Small intestine (tissue), 7 donors: ENCODE results near the gene ARHGAP22. TPM values are rescaled to one million over a fixed set of nuclear protein-coding genes. Genes with fewer than 3 reads are reported as not detected.
A peak's percentile ranks its signal among the peaks of the same experiment; 100 is the strongest.

Source experiments
- DNase-seq, 2 donors: peaks; one replicate each; pipeline versions ENCODE4 v3.0.0 to v3.0.0-alpha.2; 2013
- FAIRE-seq: peaks from 2 replicates; lab custom pipeline; 2012; peaks lifted over from hg19 to GRCh38; lab: Jason Lieb, UNC
- H3K27ac ChIP-seq, 3 donors: one replicate each; pipeline ENCODE4 v1.5.1; 2013; ENCODE audit warnings: low read length in 2 of 3, mild to moderate bottlenecking in 2 of 3, control low read depth in 1 of 3, inconsistent platforms in 1 of 3, low read depth in 1 of 3, moderate library complexity in 1 of 3
- H3K27me3 ChIP-seq, 3 donors: one replicate each; pipeline ENCODE4 v1.6.1; 2013; ENCODE audit warnings: low read length in 3 of 3, inconsistent platforms in 1 of 3; ENCODE audit not compliant: control insufficient read depth in 3 of 3, insufficient read depth in 3 of 3
- H3K36me3 ChIP-seq, 3 donors: one replicate each; pipeline ENCODE4 v1.6.1; 2013; ENCODE audit warnings: low read length in 3 of 3, inconsistent platforms in 1 of 3, low read depth in 1 of 3, mild to moderate bottlenecking in 1 of 3, moderate library complexity in 1 of 3; ENCODE audit not compliant: control insufficient read depth in 3 of 3, insufficient read depth in 2 of 3
- H3K4me1 ChIP-seq, 3 donors: one replicate each; pipeline ENCODE4 v1.6.1; 2013; ENCODE audit warnings: low read length in 2 of 3, inconsistent platforms in 1 of 3, low read depth in 1 of 3, mild to moderate bottlenecking in 1 of 3, moderate library complexity in 1 of 3; ENCODE audit not compliant: control insufficient read depth in 3 of 3, insufficient read depth in 2 of 3
- H3K4me3 ChIP-seq, 3 donors: one replicate each; pipeline ENCODE4 v1.5.1; 2013; ENCODE audit warnings: low read length in 3 of 3, control low read depth in 1 of 3, inconsistent platforms in 1 of 3, low read depth in 1 of 3, mild to moderate bottlenecking in 1 of 3, moderate library complexity in 1 of 3
- H3K9me3 ChIP-seq, 2 donors: one replicate each; pipeline ENCODE4 v1.6.1; 2013; ENCODE audit warnings: low read depth in 1 of 2, low read length in 1 of 2; ENCODE audit not compliant: control insufficient read depth in 2 of 2, insufficient read depth in 1 of 2
- WGBS, 3 donors: extraction: QIAGEN DNeasy Blood & Tissue Kit; methylation state at CpG; one replicate each; pipeline ENCODE4 v1.1.7; 2013; 5-methylcytosine and 5-hydroxymethylcytosine counted together
- polyA plus RNA-seq, 4 donors: library from polyadenylated mRNA; stranded (reverse) in 3 of 4; unstranded in 1 of 4; fragments of 200-250 nt in 3 of 4; fragments of 120-200 nt in 1 of 4; gene quantifications; one replicate each; pipeline versions ENCODE4 v1.2.1 to v1.2.3, GENCODE V29; 2013
- donor health status: healthy with polysubstance abuse.
- donor health status: control.
- donor health status: control.
- donor health status: Bipolar disorder and iron deficiency.
- donor health status: healthy.

Gene ARHGAP22
- polyA plus RNA-seq, 4 donors, result 0.54 to 1.4 (median 1.3) TPM; not detected in 1

DNA sequence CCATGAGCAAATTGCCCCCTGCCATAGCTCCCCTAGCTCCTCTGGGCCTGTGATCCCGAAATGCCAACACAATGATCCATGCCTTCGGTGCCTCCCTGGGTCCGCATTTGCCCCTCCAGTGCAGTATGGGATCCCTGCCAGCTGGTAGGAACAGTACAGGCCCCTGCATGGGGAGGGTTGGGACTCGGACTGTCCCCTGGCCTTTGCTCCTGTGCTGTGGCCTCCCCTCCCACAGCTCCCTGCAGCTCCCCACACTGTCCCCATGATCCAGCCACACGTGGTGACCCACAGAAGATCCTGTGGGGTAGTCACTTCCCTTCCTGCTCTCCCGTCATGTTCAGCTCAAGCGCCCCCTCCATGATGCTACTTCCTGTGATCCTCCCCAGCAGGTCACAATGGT is 158.1 kb downstream of the ARHGAP22 start:
- 74 to 81% (median 76%) methylated on average over 6 to 7 of the region's 7 CpGs for WGBS, 3 donors
- H3K27me3 ChIP-seq, result no peaks in the 10 kb centered on the region
- no peak overlapping the region for H3K27ac ChIP-seq
- no peaks in the 10 kb centered on the region for H3K36me3 ChIP-seq
- FAIRE-seq (no peak), DNase-seq (no peak)
- H3K4me1 ChIP-seq, result no peaks in the 10 kb centered on the region
- no peaks in the 10 kb centered on the region for H3K9me3 ChIP-seq
- H3K4me3 ChIP-seq, result no peak overlapping the region

GRCh38 chr10:48445932-48446331 is 158.9 kb downstream of the ARHGAP22 start:
- Histone ChIP-seq H3K36me3 (no peaks in the 10 kb centered on the region), H3K27me3 (no peaks in the 10 kb centered on the region), H3K9me3 (no peaks in the 10 kb centered on the region), H3K27ac (no peak overlapping the region), H3K4me1 (no peaks in the 10 kb centered on the region), H3K4me3 (no peak overlapping the region)
- FAIRE-seq (no peak), DNase-seq (no peak)
- WGBS, 3 donors, result 79 to 86% (median 85%) methylated on average over 7 of the region's 7 CpGs

GRCh38 chr10:48444861-48445841 is 159.7 kb downstream of the ARHGAP22 start:
- DNase-seq (no peak), FAIRE-seq (no peak)
- Histone ChIP-seq H3K36me3 (no peaks in the 10 kb centered on the region), H3K4me3 (no peak overlapping the region), H3K27ac (no peak overlapping the region), H3K9me3 (no peaks in the 10 kb centered on the region), H3K4me1 (no peaks in the 10 kb centered on the region), H3K27me3 (no peaks in the 10 kb centered on the region)
- WGBS, 3 donors, result 73 to 85% (median 78%) methylated on average over 20 of the region's 20 CpGs

- Histone ChIP-seq H3K4me3 (no peak overlapping the region), H3K27me3 (no peaks in the 10 kb centered on the region), H3K9me3 (no peaks in the 10 kb centered on the region), H3K4me1 (peaks cover 0 to 5% (median 0%) of the 10 kb centered on the region in 3 donors), H3K27ac (no peak overlapping the region), H3K36me3 (no peaks in the 10 kb centered on the region)
- FAIRE-seq (no peak), DNase-seq (peak in 1 of 2 donors; percentile 33)
- WGBS, 3 donors, result 9 to 59% (median 37%) methylated on average over 2 of the region's 2 CpGs
Observed at GRCh38 chr10:48444266-48444665, 160.6 kb downstream of the ARHGAP22 start.

DNA sequence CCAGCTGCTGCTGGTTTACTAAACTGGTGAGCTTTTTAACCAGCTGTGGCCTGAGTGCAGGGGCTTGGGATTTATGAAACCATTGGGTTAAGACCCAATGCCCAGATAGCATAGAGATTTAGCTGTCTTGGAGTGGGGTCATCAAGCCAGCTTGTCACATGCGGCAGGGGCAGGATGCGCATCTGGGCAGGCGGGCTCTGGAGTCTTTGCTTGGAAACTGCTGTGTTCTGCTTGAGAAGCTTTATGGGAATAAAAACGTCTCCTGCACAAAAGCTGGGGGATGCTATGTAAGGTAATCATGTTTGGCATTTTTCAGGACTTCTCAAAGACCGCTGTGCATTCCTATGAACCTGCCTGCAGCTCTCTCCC is 162.1 kb downstream of the ARHGAP22 start:
- no peaks in the 10 kb centered on the region for H3K36me3 ChIP-seq
- DNase-seq, result no peak
- no peak for FAIRE-seq
- 82 to 89% (median 88%) methylated on average over 5 of the region's 5 CpGs for WGBS, 3 donors
- H3K4me3 ChIP-seq, result no peak overlapping the region
- H3K4me1 ChIP-seq, result peaks cover 0 to 9% (median 0%) of the 10 kb centered on the region in 3 donors
- no peak overlapping the region for H3K27ac ChIP-seq
- no peaks in the 10 kb centered on the region for H3K9me3 ChIP-seq
- no peaks in the 10 kb centered on the region for H3K27me3 ChIP-seq

DNA sequence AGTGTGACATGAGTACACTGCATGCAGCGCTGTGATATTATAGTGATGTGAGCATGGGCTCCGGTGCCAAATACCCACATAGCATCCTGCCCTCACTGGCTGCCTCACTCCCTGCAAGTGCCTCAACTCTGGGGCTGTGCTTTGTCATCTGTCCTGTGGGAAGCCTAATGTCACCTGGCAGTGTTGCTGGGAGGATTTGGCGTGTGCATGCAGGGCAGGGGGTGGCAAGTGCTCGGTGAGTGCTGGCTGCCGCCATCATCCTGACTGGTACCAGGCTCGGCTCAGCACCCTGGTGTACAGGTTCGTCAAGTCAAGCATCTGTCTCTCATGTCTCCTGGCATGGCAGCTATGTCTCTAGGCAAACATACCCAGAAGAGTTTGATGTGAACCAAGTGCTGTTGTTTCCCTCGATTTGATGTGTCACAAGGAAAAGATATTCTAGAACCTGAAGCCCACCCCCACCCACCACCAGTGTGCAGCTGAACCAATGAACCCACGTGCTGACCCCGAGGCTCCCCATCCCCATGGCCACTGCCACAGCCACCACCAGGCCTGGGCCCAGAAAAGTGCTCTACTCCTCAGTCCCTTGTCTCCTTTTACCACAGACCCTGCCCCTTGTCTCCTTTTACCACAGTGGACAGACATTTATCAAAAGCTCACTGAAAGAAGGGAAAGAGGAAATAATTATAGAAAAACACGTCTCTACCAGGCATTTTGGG is 162.6 kb downstream of the ARHGAP22 start:
- 76 to 86% (median 85%) methylated on average over 11 of the region's 11 CpGs for WGBS, 3 donors
- no peak for DNase-seq
- no peak for FAIRE-seq

DNA sequence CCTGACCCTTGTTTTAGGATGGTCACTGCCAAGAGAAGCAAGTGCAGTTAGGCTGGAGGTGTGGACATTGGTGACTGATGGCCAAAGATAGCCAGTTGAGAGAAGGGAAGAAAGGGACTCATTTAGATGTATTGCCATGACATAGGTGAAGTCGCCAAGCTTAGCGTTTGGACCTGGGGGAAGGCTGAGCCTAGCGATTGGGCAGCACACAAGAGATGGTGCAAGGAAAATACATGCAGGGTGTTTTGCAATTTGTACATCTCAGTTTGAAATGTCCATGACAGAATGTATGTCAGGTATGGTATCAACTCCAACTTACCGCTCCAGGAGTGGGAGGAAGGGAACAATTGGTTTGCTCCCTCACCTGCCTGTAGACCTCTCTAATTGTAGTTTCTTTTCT is 164.1 kb downstream of the ARHGAP22 start:
- 96 to 99% (median 98%) methylated on average over 4 of the region's 4 CpGs for WGBS, 3 donors
- FAIRE-seq (no peak), DNase-seq (no peak)
- Histone ChIP-seq H3K27me3 (no peaks in the 10 kb centered on the region), H3K36me3 (no peaks in the 10 kb centered on the region), H3K4me1 (peaks cover 0 to 9% (median 0%) of the 10 kb centered on the region in 3 donors), H3K4me3 (no peak overlapping the region), H3K27ac (no peak overlapping the region), H3K9me3 (no peaks in the 10 kb centered on the region)

More for the DNA sequence above, 162.6 kb downstream of the ARHGAP22 start:
- H3K27me3 ChIP-seq, result no peaks in the 10 kb centered on the region
- no peaks in the 10 kb centered on the region for H3K9me3 ChIP-seq
- H3K27ac ChIP-seq, result no peak overlapping the region
- H3K4me3 ChIP-seq, result no peak overlapping the region
- peaks cover 0 to 9% (median 0%) of the 10 kb centered on the region in 3 donors for H3K4me1 ChIP-seq
- H3K36me3 ChIP-seq, result no peaks in the 10 kb centered on the region

DNA sequence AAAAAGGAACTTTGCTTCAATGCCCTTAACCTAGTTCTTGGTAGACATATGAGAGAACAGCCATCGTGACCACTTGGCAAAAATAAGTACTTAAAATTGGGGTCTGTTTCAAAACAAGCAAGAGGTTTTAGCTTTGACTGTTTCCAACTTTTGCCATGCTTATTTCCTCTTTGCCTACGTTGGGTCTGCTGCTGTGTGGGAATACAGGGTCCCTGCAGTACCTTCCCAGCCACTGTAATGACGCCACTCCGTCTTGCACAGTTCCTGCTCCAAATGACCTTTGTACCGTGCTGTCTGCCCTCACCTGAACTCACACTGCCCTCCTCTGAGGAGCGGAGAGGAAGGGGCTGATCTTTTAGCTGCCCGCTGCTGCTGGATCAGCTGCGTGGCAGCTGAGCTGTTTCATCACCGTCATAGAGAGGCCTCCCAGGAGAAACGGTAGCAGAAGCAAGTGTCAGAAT is 165.3 kb downstream of the ARHGAP22 start:
- H3K27ac ChIP-seq, result no peak overlapping the region
- peaks cover 0 to 9% (median 0%) of the 10 kb centered on the region in 3 donors for H3K4me1 ChIP-seq
- H3K9me3 ChIP-seq, result no peaks in the 10 kb centered on the region
- H3K27me3 ChIP-seq, result no peaks in the 10 kb centered on the region
- DNase-seq (peak; percentile 86 to 91), FAIRE-seq (no peak)
- peaks cover 0 to 2% (median 0%) of the 10 kb centered on the region in 3 donors for H3K36me3 ChIP-seq
- WGBS, 3 donors, result 11 to 49% (median 33%) methylated on average over 10 of the region's 10 CpGs
- H3K4me3 ChIP-seq, result no peak overlapping the region
